Measurements from ENCODE around the gene GANAB.
"Not testable (repeated sequence)": the region's sequence is repeated elsewhere in the genome, so short reads cannot be mapped to it uniquely, and the experiment has no call there.

Gene GANAB

GRCh38 chr11:62645946-62646824 is at the start of gene GANAB:
Gene GANAB, minus strand, starts transcription at chr11:62646613. Its CDS starts 14 bp downstream, at chr11:62646599.
- DNase-seq (ENCODE audit: low spot score), result peak; percentile 99

GRCh38 chr11:62694455-62695167 is 48.2 kb upstream of the GANAB start:
- DNase-seq (ENCODE audit: low spot score), result peak; percentile 83

- not testable (repeated sequence) for DNase-seq (ENCODE audit: low spot score)
Observed at GRCh38 chr11:62693624-62694023, 47.2 kb upstream of the GANAB start.

- DNase-seq (ENCODE audit: low spot score), result no peak
Observed at GRCh38 chr11:62689421-62690183, 43.2 kb upstream of the GANAB start, which contains the start of gene LRRN4CL. Gene LRRN4CL, minus strand, starts transcription at chr11:62689530. Its CDS starts 1,022 bp downstream, at chr11:62688508.

GRCh38 chr11:62688491-62688890 is 42.1 kb upstream of the GANAB start:
- DNase-seq (ENCODE audit: low spot score), result no peak

- DNase-seq (ENCODE audit: low spot score), result no peak
Observed at GRCh38 chr11:62687508-62688396, 41.3 kb upstream of the GANAB start.

GRCh38 chr11:62682518-62682917 is 36.1 kb upstream of the GANAB start:
- DNase-seq (ENCODE audit: low spot score), result no peak

- DNase-seq (ENCODE audit: low spot score), result peak; percentile 57
Observed at GRCh38 chr11:62680825-62681240, 34.4 kb upstream of the GANAB start.

GRCh38 chr11:62678770-62679696 is 32.6 kb upstream of the GANAB start, which contains the start of gene UBXN1:
Gene UBXN1, minus strand, starts transcription at chr11:62679073. Its CDS starts 150 bp downstream, at chr11:62678923.
- peak; percentile 86 for DNase-seq (ENCODE audit: low spot score)

- DNase-seq (ENCODE audit: low spot score), result no peak
Observed at GRCh38 chr11:62678433-62678769, 32.0 kb upstream of the GANAB start.

GRCh38 chr11:62677714-62678113 is 31.3 kb upstream of the GANAB start:
- DNase-seq (ENCODE audit: low spot score), result no peak

GRCh38 chr11:62677156-62677555 is 30.7 kb upstream of the GANAB start:
- no peak for DNase-seq (ENCODE audit: low spot score)

GRCh38 chr11:62676698-62677097 is 30.3 kb upstream of the GANAB start:
- no peak for DNase-seq (ENCODE audit: low spot score)

- not testable (repeated sequence) for DNase-seq (ENCODE audit: low spot score)
Observed at GRCh38 chr11:62675415-62675814, 29.0 kb upstream of the GANAB start.

GRCh38 chr11:62673196-62673525 is 26.7 kb upstream of the GANAB start:
- DNase-seq (ENCODE audit: low spot score), result no peak

- peak; percentile 84 for DNase-seq (ENCODE audit: low spot score)
Observed at GRCh38 chr11:62671608-62672389, 25.4 kb upstream of the GANAB start, which contains the start of the genes LBHD1 and UQCC3. Gene LBHD1, minus strand, starts transcription at chr11:62672267. Its CDS starts 2,236 bp downstream, at chr11:62670031. Gene UQCC3, plus strand, starts transcription at chr11:62671673. Its CDS starts 73 bp downstream, at chr11:62671746.

- DNase-seq (ENCODE audit: low spot score), result no peak
Observed at GRCh38 chr11:62671236-62671607, 24.8 kb upstream of the GANAB start.

GRCh38 chr11:62669420-62670161 is 23.2 kb upstream of the GANAB start:
- DNase-seq (ENCODE audit: low spot score), result no peak

All from CD4-positive, alpha-beta T cell treated with Interleukin-2 at 100 ng/mL for 4 hours (primary cell).